OCI-LY7 (cell line): ENCODE measurements around the gene C21orf91. TPM values are rescaled to one million over a fixed set of nuclear protein-coding genes. Genes with fewer than 3 reads are reported as not detected.

Source experiments
- BruUV-seq: library from RNA; stranded (reverse); fragments of 400-500 nt; replicated peaks from 2 replicates; lab custom pipeline; 2021; lab: Mats Ljungman, UMichigan
- CTCF ChIA-PET: fragments of 300-600 bp; sonication (Branson Sonifier 250); formaldehyde crosslinking; loops from one replicate; lab custom pipeline; 2022; ENCODE audit warnings: antibody characterized with exemption; ENCODE audit not compliant: unreplicated experiment; lab: Charles Lee
- POLR2A ChIA-PET: fragments of 300-600 bp; sonication (Branson Sonifier 250); formaldehyde crosslinking; loops from one replicate; lab custom pipeline; 2022; ENCODE audit warnings: antibody characterized with exemption; lab: Charles Lee
- DNase-seq: peaks from one replicate; pipeline ENCODE4 v3.0.0-alpha.2; 2015; ENCODE audit warnings: low spot score
- H2AFZ ChIP-seq: fragments of 200-600 bp; sonication (generic), shearing (Covaris generic); 2 replicates; pipeline ENCODE4 v1.6.1; 2014; ENCODE audit warnings: mild to moderate bottlenecking, antibody characterized with exemption, low read length, moderate library complexity
- H3K27ac ChIP-seq: fragments of 200-600 bp; sonication (generic); 2 replicates; pipeline ENCODE4 v1.5.1; 2014; ENCODE audit warnings: mixed run types, low read depth, mild to moderate bottlenecking, moderate library complexity, low read length, inconsistent platforms; ENCODE audit not compliant: poor library complexity, severe bottlenecking
- H3K36me3 ChIP-seq: fragments of 200-600 bp; sonication (generic); 2 replicates; pipeline ENCODE4 v1.6.1; 2014; ENCODE audit warnings: mild to moderate bottlenecking, antibody characterized with exemption, low read length, moderate library complexity, mixed read lengths; ENCODE audit not compliant: insufficient read depth
- H3K4me1 ChIP-seq: fragments of 200-600 bp; sonication (generic); 2 replicates; pipeline ENCODE4 v1.5.1; 2014; ENCODE audit warnings: mild to moderate bottlenecking, low read length; ENCODE audit not compliant: insufficient read depth, poor library complexity, severe bottlenecking
- H3K4me2 ChIP-seq: fragments of 200-600 bp; sonication (generic); 2 replicates; pipeline ENCODE4 v1.6.1; 2014; ENCODE audit warnings: mild to moderate bottlenecking, low read length
- H3K4me3 ChIP-seq: fragments of 200-600 bp; sonication (generic); 2 replicates; pipeline ENCODE4 v1.5.1; 2014; ENCODE audit warnings: mild to moderate bottlenecking, low read depth, low read length; ENCODE audit not compliant: poor library complexity, severe bottlenecking
- H3K79me2 ChIP-seq: fragments of 200-600 bp; sonication (generic); 2 replicates; pipeline ENCODE4 v1.6.1; 2016; ENCODE audit warnings: low read depth, mild to moderate bottlenecking, low read length, moderate library complexity, mixed read lengths; ENCODE audit not compliant: insufficient read depth
- H3K9me2 ChIP-seq: fragments of 200-600 bp; sonication (generic); 2 replicates; pipeline ENCODE4 v1.6.1; 2016; ENCODE audit warnings: mild to moderate bottlenecking, low read length, mixed read lengths; ENCODE audit not compliant: insufficient read depth
- H3K9me3 ChIP-seq: fragments of 200-600 bp; sonication (generic); 2 replicates; pipeline ENCODE4 v1.6.1; 2014; ENCODE audit warnings: mild to moderate bottlenecking, mixed run types, low read length, mixed read lengths
- H4K20me1 ChIP-seq: fragments of 200-600 bp; sonication (generic); 2 replicates; pipeline ENCODE4 v1.6.1; 2014; ENCODE audit warnings: mild to moderate bottlenecking, antibody characterized with exemption, low read length, moderate library complexity, mixed read lengths; ENCODE audit not compliant: insufficient read depth
- CTCF ChIP-seq: fragments of 200-600 bp; sonication (generic); conservative IDR thresholded peaks from 2 replicates; pipeline ENCODE4 v1.5.1; 2014; ENCODE audit warnings: mild to moderate bottlenecking, antibody characterized with exemption, low read length, moderate library complexity, mixed read lengths
- EZH2phosphoT487 ChIP-seq: fragments of 200-600 bp; sonication (generic); IDR thresholded peaks from 2 replicates; pipeline ENCODE4 v1.6.1; 2018; ENCODE audit warnings: low read depth, borderline replicate concordance, mild to moderate bottlenecking, mixed run types, antibody characterized with exemption, low read length, moderate library complexity, mixed read lengths
- intact Hi-C: fragments of 100-400 bp; cut with micrococcal nuclease; formaldehyde crosslinking; loops from one replicate; pipeline ENCODE4 v1.10.0; 2022; ENCODE audit not compliant: unreplicated experiment
- total RNA-seq, 2 experiments: library from RNA; depleted of rRNA in 1 of 2; stranded (reverse); fragments of >200 nt in 1 of 2; shearing (Covaris generic) in 1 of 2; gene quantifications; 2 replicates each; pipeline ENCODE4 v1.2.3, GENCODE V29; 2014 to 2022

C21orf91 gene
- total RNA-seq, 2 experiments from 2014 or later = 15.8 to 32.8 TPM

- BruUV-seq = no TSS peak
- Histone ChIP-seq H3K9me3 (peaks cover 6% of the 10 kb centered on the region; the same call in 1 of the 2 replicates), H3K4me2 (no peak overlapping the region), H3K27ac (no peak overlapping the region), H3K79me2 (peaks cover 29% of the 10 kb centered on the region; the same call in 1 of the 2 replicates), H3K36me3 (peaks cover 73% of the 10 kb centered on the region), H3K4me3 (no peak overlapping the region), H2AFZ (no peak overlapping the region), H3K4me1 (no peaks in the 10 kb centered on the region), H4K20me1 (no peaks in the 10 kb centered on the region), H3K9me2 (no peaks in the 10 kb centered on the region)
- no peak for DNase-seq
- no peak for TF ChIP-seq EZH2phosphoT487
- TF ChIP-seq CTCF = no peak
- intact Hi-C loops = no loop called here
- ChIA-PET POLR2A (interaction anchor here (0.6 to 1.3 kb wide), 3 partner anchors 11 to 170 kb away, joined by 3 to 4 read pairs (median 3); no protein-coding TSS in a partner anchor), CTCF (no interaction called here)
Measured at GRCh38 chr21:17802572-17802971, 16.6 kb downstream of the C21orf91 start.

- no peak for TF ChIP-seq EZH2phosphoT487
- no peak for TF ChIP-seq CTCF
- DNase-seq = no peak
- H3K79me2 ChIP-seq = peaks cover 36% of the 10 kb centered on the region; the same call in 1 of the 2 replicates
- ChIA-PET POLR2A (interaction anchor here (0.7 to 2.8 kb wide), 12 partner anchors 8 to 131 kb away, joined by 3 to 13 read pairs (median 6); partner anchors contain the start of gene C21orf91), CTCF (no interaction called here)
- H3K9me3 ChIP-seq = no peaks in the 10 kb centered on the region
- H3K4me2 ChIP-seq = no peak overlapping the region
- no peaks in the 10 kb centered on the region for H3K9me2 ChIP-seq
- peaks cover 17% of the 10 kb centered on the region for H3K4me1 ChIP-seq
- peaks cover 72% of the 10 kb centered on the region for H3K36me3 ChIP-seq
- no peak overlapping the region for H3K27ac ChIP-seq
- no TSS peak for BruUV-seq
- H2AFZ ChIP-seq = no peak overlapping the region
- H3K4me3 ChIP-seq = no peak overlapping the region
- no peaks in the 10 kb centered on the region for H4K20me1 ChIP-seq
- intact Hi-C loops = no loop called here
Measured at GRCh38 chr21:17799414-17800164, 19.6 kb downstream of the C21orf91 start.

GRCh38 chr21:17798796-17799195, 20.4 kb downstream of the C21orf91 start:
- no peak overlapping the region for H3K27ac ChIP-seq
- BruUV-seq = no TSS peak

More at GRCh38 chr21:17798796-17799195, 20.4 kb downstream of the C21orf91 start:
- H3K9me3 ChIP-seq = no peaks in the 10 kb centered on the region
- no peaks in the 10 kb centered on the region for H4K20me1 ChIP-seq
- H3K79me2 ChIP-seq = peaks cover 36% of the 10 kb centered on the region; the same call in 1 of the 2 replicates
- no peak for DNase-seq
- ChIA-PET POLR2A (interaction anchor here (1.0 to 2.8 kb wide), 10 partner anchors 8 to 19 kb away, joined by 3 to 13 read pairs (median 8); partner anchors contain the start of gene C21orf91), CTCF (no interaction called here)
- no peak overlapping the region for H3K4me3 ChIP-seq
- intact Hi-C loops = no loop called here
- H3K4me2 ChIP-seq = no peak overlapping the region
- H3K36me3 ChIP-seq = peaks cover 72% of the 10 kb centered on the region
- H3K9me2 ChIP-seq = no peaks in the 10 kb centered on the region
- no peak overlapping the region for H2AFZ ChIP-seq
- peaks cover 23% of the 10 kb centered on the region for H3K4me1 ChIP-seq
- TF ChIP-seq CTCF = no peak
- no peak for TF ChIP-seq EZH2phosphoT487
